SKM-1 (cell line): ENCODE results near the gene NABP2.
"Not testable (repeated sequence)": the region's sequence is repeated elsewhere in the genome, so short reads cannot be mapped to it uniquely, and the experiment has no call there.

Experiments
- DNase-seq: peaks from one replicate; lab custom pipeline; 2025; ENCODE audit not compliant: unreplicated experiment; lab: John Stamatoyannopoulos, UW

Gene NABP2

GRCh38 chr12:56272468-56272867 is 48.3 kb downstream of the NABP2 start:
- not testable (repeated sequence) for DNase-seq

- DNase-seq, result no peak
Observed at GRCh38 chr12:56274299-56274698, 50.2 kb downstream of the NABP2 start.

- DNase-seq, result no peak
Observed at GRCh38 chr12:56278905-56279304, 54.8 kb downstream of the NABP2 start.
